Caki2 (cell line): ENCODE measurements around the gene ANGPTL7. TPM values are rescaled to one million over a fixed set of nuclear protein-coding genes. Genes with fewer than 3 reads are reported as not detected.
"Not testable (repeated sequence)": the region's sequence is repeated elsewhere in the genome, so short reads cannot be mapped to it uniquely, and the experiment has no call there.

ENCODE experiments used
- DNase-seq: peaks from one replicate; pipeline ENCODE4 v3.0.0-alpha.2; 2015; ENCODE audit warnings: low read depth
- in situ Hi-C: cut with HindIII; loops from 2 replicates; pipeline ENCODE4 v1.10.0; 2016; ENCODE audit warnings: low sequenced_read_pairs, low pct_unique_long_range_greater_than_20kb, mixed read lengths
- total RNA-seq: library from RNA; depleted of rRNA; stranded (reverse); fragments of >200 nt; shearing (Covaris generic); gene quantifications from 2 replicates; pipeline ENCODE4 v1.2.3, GENCODE V29; 2014; ENCODE audit warnings: low replicate concordance

ANGPTL7 gene
- total RNA-seq, 1 experiment from 2014 or later: not detected

DNA sequence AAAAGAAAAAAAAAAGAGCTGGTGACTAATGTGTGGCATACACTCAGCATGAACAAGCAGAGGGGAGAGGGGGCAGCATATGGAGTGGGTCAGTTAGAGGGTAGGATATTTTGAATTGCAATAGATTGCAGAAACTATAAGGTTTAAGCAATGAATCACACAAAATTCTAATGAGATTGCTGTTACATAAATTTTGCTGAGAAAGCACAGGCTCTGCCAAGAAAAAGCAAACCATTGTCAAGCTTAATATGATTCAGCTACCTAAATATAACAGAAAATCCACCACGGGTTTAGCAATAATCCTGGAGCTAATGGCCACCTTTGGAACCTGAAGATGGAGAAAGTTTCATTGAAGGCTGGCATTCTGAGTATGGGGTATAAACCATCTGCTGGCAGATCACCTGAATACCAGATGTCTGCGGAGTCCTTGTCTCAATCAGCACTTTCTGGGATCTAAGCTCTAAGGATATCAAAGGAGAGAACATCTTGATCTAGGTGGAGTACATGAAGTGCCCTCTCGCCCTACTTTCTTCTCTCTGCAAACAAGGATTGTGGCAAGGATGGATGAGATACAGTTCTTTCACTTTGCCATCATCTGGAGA, 30.3 kb upstream of the ANGPTL7 start:
- peak; percentile 19 for DNase-seq

DNA sequence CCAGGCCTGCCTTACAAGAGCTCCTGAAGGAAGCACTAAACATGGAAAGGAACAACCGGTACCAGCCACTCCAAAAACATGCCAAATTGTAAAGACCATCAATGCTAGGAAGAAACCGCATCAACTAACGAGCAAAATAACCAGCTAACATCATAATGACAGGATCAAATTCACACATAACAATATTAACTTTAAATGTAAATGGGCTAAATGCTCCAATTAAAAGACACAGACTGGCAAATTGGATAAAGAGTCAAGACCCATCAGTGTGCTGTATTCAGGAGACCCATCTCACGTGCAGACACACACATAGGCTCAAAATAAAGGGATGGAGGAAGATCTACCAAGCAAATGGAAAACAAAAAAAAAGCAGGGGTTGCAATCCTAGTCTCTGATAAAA, 26.4 kb upstream of the ANGPTL7 start:
- in situ Hi-C loops, DNase-seq: not testable (repeated sequence)

More for the DNA sequence above, 30.3 kb upstream of the ANGPTL7 start:
- in situ Hi-C loops: no loop called here

DNA sequence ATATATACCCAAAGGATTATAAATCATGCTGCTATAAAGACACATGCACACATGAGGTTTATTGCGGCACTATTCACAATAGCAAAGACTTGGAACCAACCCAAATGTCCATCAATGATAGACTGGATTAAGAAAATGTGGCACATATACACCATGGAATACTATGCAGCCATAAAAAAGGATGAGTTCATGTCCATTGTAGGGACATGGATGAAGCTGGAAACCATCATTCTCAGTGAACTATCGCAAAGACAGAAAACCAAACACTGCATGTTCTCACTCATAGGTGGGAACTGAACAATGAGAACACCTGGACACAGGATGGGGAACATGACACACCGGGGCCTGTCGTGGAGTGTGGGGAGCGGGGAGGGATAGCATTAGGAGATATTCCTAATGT, 22.4 kb upstream of the ANGPTL7 start:
- in situ Hi-C loops, DNase-seq: not testable (repeated sequence)

GRCh38 chr1:11168731-11169130, 20.4 kb upstream of the ANGPTL7 start:
- no peak for DNase-seq
- in situ Hi-C loops: no loop called here

DNA sequence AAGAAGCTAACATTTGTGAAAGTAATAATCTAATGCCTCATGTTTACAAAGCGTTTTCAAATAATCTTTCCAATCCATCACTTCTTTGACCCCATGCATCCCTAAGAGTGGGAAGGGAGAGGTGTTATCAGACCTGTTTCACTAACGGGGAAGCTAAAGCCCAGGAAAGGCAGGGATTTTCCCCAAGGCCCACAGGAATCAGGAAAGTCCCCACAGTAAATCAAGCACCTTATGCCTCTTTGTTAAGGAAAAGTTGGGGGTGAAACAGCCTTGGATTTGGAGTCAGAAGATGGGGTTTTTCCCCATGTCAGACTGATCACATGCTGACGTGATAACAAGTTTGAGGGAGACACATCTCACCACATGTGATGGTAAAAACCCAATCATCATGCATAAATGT, 20.0 kb upstream of the ANGPTL7 start:
- DNase-seq: peak; percentile 15
- in situ Hi-C loops: no loop called here

DNA sequence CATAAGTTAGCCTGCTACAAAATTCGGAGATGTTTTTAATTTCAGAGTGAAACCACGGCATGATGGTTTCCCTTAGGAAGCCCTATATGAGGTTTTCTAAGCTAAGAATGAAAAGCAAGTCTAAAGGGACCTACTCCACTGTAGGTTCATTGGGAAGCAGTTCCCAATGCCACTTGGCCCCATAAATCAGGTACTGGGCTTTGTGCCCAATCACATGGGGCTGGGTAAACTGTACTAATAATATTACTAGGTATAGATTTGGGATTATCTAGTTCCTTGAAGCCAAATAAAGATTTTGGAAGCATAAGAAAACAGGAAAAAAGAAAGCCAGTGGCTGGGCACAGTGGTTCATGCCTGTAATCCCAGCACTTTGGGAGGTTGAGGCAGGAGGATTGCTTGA, 19.1 kb upstream of the ANGPTL7 start:
- in situ Hi-C loops: no loop called here
- DNase-seq: no peak

GRCh38 chr1:11174261-11174942, 14.8 kb upstream of the ANGPTL7 start:
- DNase-seq: no peak
- in situ Hi-C loops: no loop called here

DNA sequence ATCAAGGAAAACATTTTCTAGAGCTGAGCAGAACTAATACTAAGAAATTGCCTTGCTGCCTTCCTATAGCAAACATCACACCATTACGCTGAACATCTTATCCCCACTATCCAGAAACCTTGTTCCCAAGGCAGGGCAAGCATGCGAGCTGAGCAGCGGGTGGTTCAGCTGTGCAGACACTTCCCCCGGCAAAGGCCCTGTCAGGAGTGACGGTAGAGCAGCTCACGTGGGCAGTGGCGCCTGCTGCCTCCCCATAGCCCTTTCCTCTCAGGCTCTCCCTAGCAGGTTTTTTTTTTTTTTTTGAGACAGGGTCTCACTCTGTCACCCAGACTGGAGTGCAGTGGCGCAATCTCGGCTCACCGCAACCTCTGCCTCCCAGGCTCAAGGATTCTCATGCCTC, 13.7 kb upstream of the ANGPTL7 start:
- in situ Hi-C loops: no loop called here
- DNase-seq: no peak

GRCh38 chr1:11176081-11176706, 13.0 kb upstream of the ANGPTL7 start:
- in situ Hi-C loops: no loop called here
- no peak for DNase-seq

DNA sequence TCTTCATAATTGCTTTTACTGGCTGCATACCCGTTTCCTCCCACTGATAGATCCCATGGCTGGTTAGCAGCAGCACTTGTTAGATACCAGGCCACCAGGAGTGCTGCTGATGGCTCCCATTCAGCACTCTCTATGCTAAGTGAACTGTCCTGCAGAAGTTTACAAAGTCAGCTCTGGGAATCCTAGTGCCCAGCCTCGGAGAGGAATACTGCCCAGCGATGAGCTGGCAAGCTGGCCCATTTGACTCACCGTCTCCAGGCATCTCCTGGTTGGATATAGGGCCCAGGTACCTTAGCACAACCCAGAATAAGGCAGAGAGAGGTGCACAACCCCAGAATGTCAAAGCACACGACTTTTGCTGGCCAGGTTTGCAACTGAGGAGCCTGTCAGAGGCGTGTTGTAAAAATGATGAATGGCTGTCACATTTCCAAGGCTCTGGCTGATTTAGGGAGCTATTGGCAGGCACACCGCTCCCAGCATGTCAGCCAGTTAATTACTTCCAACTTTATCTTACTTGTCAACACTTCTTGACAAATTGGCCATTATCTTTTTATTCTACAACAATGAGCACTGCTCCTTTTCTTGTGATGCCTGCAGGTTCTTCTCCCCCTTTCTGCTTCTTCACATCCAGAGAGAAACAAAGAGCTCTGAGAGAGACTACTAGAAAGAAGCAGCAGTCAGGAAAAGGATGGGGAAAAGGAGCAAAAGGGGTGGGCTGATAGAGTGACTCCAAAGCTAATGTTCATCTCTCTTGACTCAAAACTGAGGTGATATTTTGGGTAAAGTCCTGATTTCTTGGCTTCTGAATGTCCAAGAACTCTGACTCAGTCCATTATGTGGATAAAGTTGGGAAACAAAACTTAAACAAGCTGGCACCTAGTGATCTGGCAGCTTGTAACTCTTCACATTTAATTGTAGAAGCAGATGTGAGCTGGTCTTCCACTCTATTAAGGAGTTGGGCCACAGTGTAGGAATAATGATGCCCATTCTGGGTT, 10.8 kb upstream of the ANGPTL7 start:
- in situ Hi-C loops: no loop called here
- DNase-seq: no peak

DNA sequence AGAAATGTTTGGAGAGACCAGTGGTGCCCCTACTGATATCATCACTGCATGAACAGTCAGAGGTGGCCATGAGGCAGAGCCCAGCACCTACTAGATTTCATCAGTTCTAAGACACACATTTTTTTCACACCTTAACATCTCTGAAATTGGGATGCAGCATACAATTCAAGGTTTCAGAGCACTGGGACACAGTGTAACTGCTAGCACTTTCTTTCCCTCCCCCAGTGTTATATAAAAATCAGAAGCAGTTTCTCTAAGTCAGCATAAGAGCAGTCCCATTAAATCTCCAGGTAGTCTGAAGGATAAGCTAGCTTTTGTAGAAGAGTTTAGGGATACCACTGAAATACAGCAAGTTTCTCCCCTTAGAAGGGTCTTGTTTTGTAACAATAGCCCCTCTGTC, 10.0 kb upstream of the ANGPTL7 start:
- no peak for DNase-seq
- in situ Hi-C loops: no loop called here

- DNase-seq, in situ Hi-C loops: not testable (repeated sequence)
These were observed 9.4 kb upstream of the ANGPTL7 start for GRCh38 chr1:11179749-11180148.

GRCh38 chr1:11180342-11180744, 8.8 kb upstream of the ANGPTL7 start:
- peak; percentile 51 for DNase-seq
- in situ Hi-C loops: no loop called here

DNA sequence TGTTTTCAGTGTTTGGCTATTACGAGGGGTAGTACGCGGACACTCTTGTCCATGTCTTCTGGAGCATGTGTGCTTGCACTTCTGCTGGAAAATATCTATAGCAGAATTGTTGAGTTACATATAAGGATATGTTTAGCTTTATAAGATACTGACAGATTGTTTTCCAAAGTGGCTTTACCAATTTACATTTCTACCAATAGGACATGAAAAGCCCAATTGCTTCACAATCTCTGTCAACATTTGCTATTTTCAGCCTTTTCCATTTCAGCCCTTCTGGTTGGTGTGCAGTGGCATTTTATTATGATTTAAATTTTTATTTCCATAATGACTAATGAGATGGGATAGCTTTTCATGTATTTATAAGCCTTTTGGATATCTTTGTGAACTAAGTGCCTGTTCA, 6.3 kb upstream of the ANGPTL7 start:
- in situ Hi-C loops: no loop called here
- no peak for DNase-seq

- DNase-seq: no peak
These were observed 4.2 kb upstream of the ANGPTL7 start for GRCh38 chr1:11184973-11185372.

GRCh38 chr1:11187000-11187399, 2.2 kb upstream of the ANGPTL7 start:
- in situ Hi-C loops: no loop called here
- DNase-seq: no peak

More at GRCh38 chr1:11184973-11185372, 4.2 kb upstream of the ANGPTL7 start:
- in situ Hi-C loops: no loop called here

GRCh38 chr1:11187494-11187893, 1.7 kb upstream of the ANGPTL7 start:
- DNase-seq: no peak
- in situ Hi-C loops: no loop called here

- in situ Hi-C loops: no loop called here
- no peak for DNase-seq
These were observed 1.2 kb upstream of the ANGPTL7 start for GRCh38 chr1:11187931-11188330.
